Dedifferentiated amniotic fluid mesenchymal stem cell (primary cell): ENCODE results near the gene RNU1-1.
"Not testable (repeated sequence)": the region's sequence is repeated elsewhere in the genome, so short reads cannot be mapped to it uniquely, and the experiment has no call there.

Source experiments
- DNase-seq: peaks from one replicate; pipeline ENCODE4 v3.0.0-alpha.2; 2016; ENCODE audit errors: extremely low spot score

RNU1-1 gene

GRCh38 chr1:16514107-16515055 lies at the start of gene RNU1-1:
Gene RNU1-1, minus strand, starts transcription at chr1:16514285.
- peak; percentile 83 for DNase-seq

GRCh38 chr1:16561035-16561434 lies 47.0 kb upstream of the RNU1-1 start:
- DNase-seq: not testable (repeated sequence)

- not testable (repeated sequence) for DNase-seq
Observed at GRCh38 chr1:16560498-16560897, 46.4 kb upstream of the RNU1-1 start.

- DNase-seq: not testable (repeated sequence)
Observed at GRCh38 chr1:16559688-16560087, 45.6 kb upstream of the RNU1-1 start.

- not testable (repeated sequence) for DNase-seq
Observed at GRCh38 chr1:16557034-16557433, 42.9 kb upstream of the RNU1-1 start.

- not testable (repeated sequence) for DNase-seq
Observed at GRCh38 chr1:16553244-16553643, 39.2 kb upstream of the RNU1-1 start.

- not testable (repeated sequence) for DNase-seq
Observed at GRCh38 chr1:16550212-16550918, 36.3 kb upstream of the RNU1-1 start.

- not testable (repeated sequence) for DNase-seq
Observed at GRCh38 chr1:16549545-16549944, 35.5 kb upstream of the RNU1-1 start.

- not testable (repeated sequence) for DNase-seq
Observed at GRCh38 chr1:16547502-16548241, 33.6 kb upstream of the RNU1-1 start.

- peak; percentile 42 for DNase-seq
Observed at GRCh38 chr1:16545682-16546095, 31.6 kb upstream of the RNU1-1 start.

- DNase-seq: not testable (repeated sequence)
Observed at GRCh38 chr1:16540421-16540893, 26.4 kb upstream of the RNU1-1 start.

- DNase-seq: not testable (repeated sequence)
Observed at GRCh38 chr1:16537528-16537927, 23.4 kb upstream of the RNU1-1 start.

GRCh38 chr1:16536796-16537195 lies 22.7 kb upstream of the RNU1-1 start:
- DNase-seq: not testable (repeated sequence)

- not testable (repeated sequence) for DNase-seq
Observed at GRCh38 chr1:16535898-16536297, 21.8 kb upstream of the RNU1-1 start.

GRCh38 chr1:16535487-16535886 lies 21.4 kb upstream of the RNU1-1 start:
- DNase-seq: not testable (repeated sequence)

GRCh38 chr1:16534829-16535456 lies 20.9 kb upstream of the RNU1-1 start:
- peak; percentile 18 for DNase-seq

GRCh38 chr1:16534239-16534828 lies 20.2 kb upstream of the RNU1-1 start:
- not testable (repeated sequence) for DNase-seq

- not testable (repeated sequence) for DNase-seq
Observed at GRCh38 chr1:16532235-16532991, 18.3 kb upstream of the RNU1-1 start.

- DNase-seq: not testable (repeated sequence)
Observed at GRCh38 chr1:16528338-16528737, 14.3 kb upstream of the RNU1-1 start.

GRCh38 chr1:16525769-16526168 lies 11.7 kb upstream of the RNU1-1 start:
- DNase-seq: not testable (repeated sequence)
